Neural crest cell (in vitro differentiated cells): ENCODE results near the gene ZMIZ1. TPM values are rescaled to one million over a fixed set of nuclear protein-coding genes. Genes with fewer than 3 reads are reported as not detected.
A peak's percentile ranks its signal among the peaks of the same experiment; 100 is the strongest.

Source experiments
- DNase-seq: peaks from one replicate; pipeline ENCODE4 v3.0.0; 2021; ENCODE audit warnings: low read depth, mixed read lengths, low spot score
- H3K27ac Mint-ChIP-seq: one replicate; pipeline ENCODE4 v1.8.0; 2021; ENCODE audit warnings: mild to moderate bottlenecking, mixed read lengths; ENCODE audit not compliant: unreplicated experiment
- H3K27me3 Mint-ChIP-seq: 2 replicates; pipeline ENCODE4 v1.8.0; 2021; ENCODE audit warnings: low read depth, mild to moderate bottlenecking, mixed read lengths
- H3K36me3 Mint-ChIP-seq: 2 replicates; pipeline ENCODE4 v1.8.0; 2021; ENCODE audit warnings: low read depth, mild to moderate bottlenecking, mixed read lengths
- H3K4me1 Mint-ChIP-seq: 2 replicates; pipeline ENCODE4 v1.8.0; 2021; ENCODE audit warnings: mixed read lengths
- H3K4me3 Mint-ChIP-seq: one replicate; pipeline ENCODE4 v1.8.0; 2021; ENCODE audit warnings: mild to moderate bottlenecking, mixed read lengths
- H3K9me3 Mint-ChIP-seq: 2 replicates; pipeline ENCODE4 v1.8.0; 2021; ENCODE audit warnings: mixed read lengths
- total RNA-seq: library from RNA; stranded (reverse); gene quantifications from 2 replicates; pipeline ENCODE4 v1.2.1, GENCODE V29; 2021
- TF ChIP-seq, protein P1 (sequence below): fragments of 200-600 bp; sonication (generic); conservative IDR thresholded peaks from 2 replicates; pipeline ENCODE4 v1.5.0; 2021; ENCODE audit warnings: antibody characterized with exemption, mild to moderate bottlenecking

ZMIZ1 gene
- total RNA-seq, 1 donor from 2014 or later: 92.0 TPM

DNA sequence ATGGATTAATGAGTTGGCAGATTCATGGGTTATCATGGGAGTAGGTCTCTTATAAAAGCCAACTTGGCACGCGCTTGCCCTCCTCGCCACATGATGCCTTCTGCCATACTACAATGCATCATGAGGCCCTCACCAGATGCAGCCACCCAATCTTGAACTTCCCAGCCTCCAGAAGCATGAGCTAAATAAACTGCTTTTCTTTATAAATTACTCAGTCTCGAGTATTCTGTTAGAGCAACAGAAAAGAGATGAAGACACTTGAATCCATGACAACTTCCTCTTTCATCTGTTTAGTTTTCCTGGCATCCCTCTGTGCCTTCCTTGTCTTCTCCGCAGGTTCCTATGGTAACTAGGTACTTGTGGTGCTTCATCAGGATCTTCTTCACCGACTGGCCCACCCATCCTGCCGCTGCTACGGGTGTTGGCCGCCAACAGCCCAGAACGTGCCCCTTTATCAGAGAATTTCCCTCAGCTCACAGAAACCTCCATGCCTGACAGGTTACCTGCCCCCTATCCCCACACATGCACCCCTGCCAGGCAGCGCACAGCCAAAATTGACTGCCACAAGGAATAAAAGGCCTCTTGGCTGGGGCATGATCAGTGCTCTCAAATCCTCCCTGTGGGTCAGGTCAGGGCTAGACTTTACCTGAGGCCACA, 250.5 kb downstream of the ZMIZ1 start:
- DNase-seq: no peak
- no peak overlapping the region for H3K27ac Mint-ChIP-seq
- H3K36me3 Mint-ChIP-seq: peaks cover 9% of the 10 kb centered on the region
- peak overlapping the region; percentile 72 for H3K4me3 Mint-ChIP-seq
- H3K9me3 Mint-ChIP-seq: peaks cover 7% of the 10 kb centered on the region
- peaks cover 43% of the 10 kb centered on the region for H3K4me1 Mint-ChIP-seq
- H3K27me3 Mint-ChIP-seq: peaks cover 16% of the 10 kb centered on the region
- TF ChIP-seq, protein P1, sequence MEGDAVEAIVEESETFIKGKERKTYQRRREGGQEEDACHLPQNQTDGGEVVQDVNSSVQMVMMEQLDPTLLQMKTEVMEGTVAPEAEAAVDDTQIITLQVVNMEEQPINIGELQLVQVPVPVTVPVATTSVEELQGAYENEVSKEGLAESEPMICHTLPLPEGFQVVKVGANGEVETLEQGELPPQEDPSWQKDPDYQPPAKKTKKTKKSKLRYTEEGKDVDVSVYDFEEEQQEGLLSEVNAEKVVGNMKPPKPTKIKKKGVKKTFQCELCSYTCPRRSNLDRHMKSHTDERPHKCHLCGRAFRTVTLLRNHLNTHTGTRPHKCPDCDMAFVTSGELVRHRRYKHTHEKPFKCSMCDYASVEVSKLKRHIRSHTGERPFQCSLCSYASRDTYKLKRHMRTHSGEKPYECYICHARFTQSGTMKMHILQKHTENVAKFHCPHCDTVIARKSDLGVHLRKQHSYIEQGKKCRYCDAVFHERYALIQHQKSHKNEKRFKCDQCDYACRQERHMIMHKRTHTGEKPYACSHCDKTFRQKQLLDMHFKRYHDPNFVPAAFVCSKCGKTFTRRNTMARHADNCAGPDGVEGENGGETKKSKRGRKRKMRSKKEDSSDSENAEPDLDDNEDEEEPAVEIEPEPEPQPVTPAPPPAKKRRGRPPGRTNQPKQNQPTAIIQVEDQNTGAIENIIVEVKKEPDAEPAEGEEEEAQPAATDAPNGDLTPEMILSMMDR: no peak

DNA sequence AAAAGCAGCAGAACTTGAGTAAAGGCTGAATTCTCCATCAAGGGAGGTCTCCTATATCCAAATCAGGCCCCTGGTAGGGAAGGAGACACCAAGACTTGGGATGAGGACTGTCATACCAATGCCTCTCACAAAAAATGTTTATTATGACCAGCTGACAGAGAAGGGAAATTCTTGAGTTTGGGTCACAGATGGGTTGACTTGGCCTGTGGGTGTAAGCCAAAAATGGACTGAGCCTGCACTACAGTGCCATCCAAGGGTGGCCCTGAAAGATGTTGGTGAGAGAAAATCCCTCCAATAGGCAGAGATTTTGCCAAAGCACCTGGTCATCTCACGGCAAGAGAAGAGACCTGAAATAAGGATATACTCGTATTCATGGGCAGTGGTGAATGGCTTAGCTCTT, 251.6 kb downstream of the ZMIZ1 start:
- Mint-ChIP-seq H3K27me3 (peaks cover 16% of the 10 kb centered on the region), H3K4me3 (no peak overlapping the region), H3K9me3 (peaks cover 7% of the 10 kb centered on the region), H3K4me1 (peaks cover 43% of the 10 kb centered on the region), H3K36me3 (peaks cover 9% of the 10 kb centered on the region), H3K27ac (no peak overlapping the region)
- DNase-seq: no peak
- TF ChIP-seq, protein P1: no peak

DNA sequence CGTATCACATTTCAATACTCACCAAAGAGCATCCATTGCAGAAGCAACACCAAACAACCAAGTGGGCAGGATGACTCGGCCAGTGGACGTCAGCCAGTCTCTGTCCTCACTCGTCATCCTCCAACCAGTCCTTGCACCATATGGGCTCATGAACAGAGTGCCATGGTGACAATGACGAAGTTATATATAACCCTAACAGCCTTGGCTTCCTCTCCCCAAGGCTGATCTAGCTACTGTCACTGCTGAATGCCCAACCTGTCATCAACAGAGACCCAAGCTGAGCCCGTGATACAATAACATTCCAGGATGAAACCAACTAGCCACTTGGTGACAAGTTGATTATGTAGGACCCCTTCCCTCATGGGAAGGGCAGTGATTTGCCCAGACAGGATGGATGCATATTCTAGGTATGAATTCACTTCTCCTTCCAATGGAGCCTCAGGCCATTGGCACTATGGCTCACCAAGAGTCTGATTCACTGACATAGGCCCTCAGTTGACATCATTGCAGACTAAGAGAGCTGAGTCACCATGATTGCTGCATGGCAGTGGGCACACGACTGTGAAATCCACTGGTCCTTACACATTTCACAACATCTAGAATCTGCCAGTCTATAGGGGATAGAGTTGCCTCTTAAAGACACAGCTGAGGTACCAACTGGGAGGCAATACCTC, 252.2 kb downstream of the ZMIZ1 start:
- Mint-ChIP-seq H3K9me3 (peaks cover 7% of the 10 kb centered on the region), H3K27me3 (peaks cover 16% of the 10 kb centered on the region), H3K4me1 (peaks cover 38% of the 10 kb centered on the region), H3K4me3 (peak overlapping the region; percentile 29), H3K36me3 (peaks cover 9% of the 10 kb centered on the region), H3K27ac (no peak overlapping the region)
- no peak for DNase-seq
- TF ChIP-seq, protein P1: no peak

DNA sequence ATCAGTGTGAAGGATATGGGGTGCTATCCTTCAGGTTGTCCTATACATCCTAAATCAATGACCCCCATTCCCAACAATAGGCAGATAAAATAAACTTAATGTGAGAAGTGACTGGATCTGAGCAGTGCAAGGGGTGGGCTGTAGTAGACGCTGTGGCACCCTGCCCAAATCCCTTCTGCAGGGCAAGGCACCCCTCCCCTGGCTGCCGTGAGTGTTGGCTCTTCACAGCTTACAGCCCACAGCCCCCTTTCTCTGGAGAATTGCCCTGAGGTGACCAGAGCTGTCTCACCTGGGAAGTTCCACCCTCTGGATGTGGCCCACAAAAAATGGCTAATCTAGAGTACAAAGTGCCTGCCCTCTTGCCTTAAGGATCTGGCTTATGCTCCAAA, 252.7 kb downstream of the ZMIZ1 start:
- DNase-seq: no peak
- no peak overlapping the region for H3K27ac Mint-ChIP-seq
- TF ChIP-seq, protein P1: no peak
- no peak overlapping the region for H3K4me3 Mint-ChIP-seq
- peaks cover 16% of the 10 kb centered on the region for H3K27me3 Mint-ChIP-seq
- H3K4me1 Mint-ChIP-seq: peaks cover 38% of the 10 kb centered on the region
- H3K36me3 Mint-ChIP-seq: peaks cover 9% of the 10 kb centered on the region
- peaks cover 7% of the 10 kb centered on the region for H3K9me3 Mint-ChIP-seq

DNA sequence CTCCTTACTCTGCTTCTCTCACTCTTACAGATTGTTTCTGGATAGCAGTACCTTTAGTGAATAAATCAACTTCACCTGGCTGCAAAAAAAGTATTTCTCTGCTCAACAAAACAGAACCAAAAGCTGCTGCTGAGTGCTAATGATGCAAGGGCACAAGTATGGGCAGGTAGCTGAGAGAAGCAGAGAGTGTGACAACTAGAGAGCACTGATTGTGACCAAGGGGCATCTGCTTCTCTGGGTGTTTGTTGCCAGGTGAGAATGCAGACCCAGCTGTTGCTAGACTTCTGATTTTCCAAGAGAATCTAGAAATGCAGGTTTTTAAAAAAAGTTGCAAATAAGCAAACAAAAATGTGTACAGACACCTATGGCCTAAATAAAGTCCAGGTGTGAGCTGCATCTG, 253.2 kb downstream of the ZMIZ1 start:
- Mint-ChIP-seq H3K4me3 (no peak overlapping the region), H3K27me3 (peaks cover 14% of the 10 kb centered on the region), H3K4me1 (peaks cover 33% of the 10 kb centered on the region), H3K27ac (no peak overlapping the region), H3K9me3 (peaks cover 7% of the 10 kb centered on the region), H3K36me3 (peaks cover 9% of the 10 kb centered on the region)
- DNase-seq: no peak
- TF ChIP-seq, protein P1: no peak
